Measurements from ENCODE around the gene RFX5.

- TF ChIP-seq POLR2A (IDR thresholded peaks at IDR 0.05) (no peak), CTCF (IDR thresholded peaks at IDR 0.05) (no peak), POLR2AphosphoS5 (IDR thresholded peaks at IDR 0.05) (no peak)
Measured at GRCh38 chr1:151391079-151391563, 44.1 kb upstream of the RFX5 start.
